H9 (cell line): Measurements from ENCODE around the gene RASGRF1. TPM values are rescaled to one million over a fixed set of nuclear protein-coding genes. Genes with fewer than 3 reads are reported as not detected.
A peak's percentile ranks its signal among the peaks of the same experiment; 100 is the strongest.

Experiments
- DNase-seq: peaks from one replicate; pipeline ENCODE4 v3.0.0-alpha.2; 2017
- H2AFZ ChIP-seq: one replicate; pipeline ENCODE4 v1.6.1; 2013; ENCODE audit warnings: mild to moderate bottlenecking, low read length, control low read depth, moderate library complexity
- H2AK5ac ChIP-seq: 2 replicates; pipeline ENCODE4 v1.6.1; 2013; ENCODE audit warnings: low read length, control low read depth, mixed read lengths; ENCODE audit not compliant: insufficient read length
- H2BK120ac ChIP-seq: one replicate; pipeline ENCODE4 v1.6.1; 2013; ENCODE audit warnings: low read depth, mild to moderate bottlenecking, low read length, control low read depth, inconsistent platforms; ENCODE audit not compliant: poor library complexity, severe bottlenecking
- H2BK12ac ChIP-seq: 2 replicates; pipeline ENCODE4 v1.6.1; 2013; ENCODE audit warnings: low read length, control low read depth, mixed read lengths, low read depth; ENCODE audit not compliant: insufficient read length
- H2BK15ac ChIP-seq: 2 replicates; pipeline ENCODE4 v1.6.1; 2013; ENCODE audit warnings: low read depth, low read length, control low read depth
- H2BK20ac ChIP-seq: one replicate; pipeline ENCODE4 v1.6.1; 2013; ENCODE audit warnings: low read depth, mild to moderate bottlenecking, low read length, control low read depth, inconsistent platforms; ENCODE audit not compliant: poor library complexity, severe bottlenecking
- H2BK5ac ChIP-seq: 2 replicates; pipeline ENCODE4 v1.6.1; 2013; ENCODE audit warnings: low read length, control low read depth, mixed read lengths; ENCODE audit not compliant: insufficient read length
- H3K14ac ChIP-seq: 2 replicates; pipeline ENCODE4 v1.6.1; 2013; ENCODE audit warnings: low read length, control low read depth; ENCODE audit not compliant: insufficient read depth
- H3K18ac ChIP-seq: 2 replicates; pipeline ENCODE4 v1.6.1; 2013; ENCODE audit warnings: low read depth, mild to moderate bottlenecking, mixed read lengths, low read length, control low read depth; ENCODE audit not compliant: insufficient read length
- H3K23ac ChIP-seq: 2 replicates; pipeline ENCODE4 v1.6.1; 2013; ENCODE audit warnings: low read length, control low read depth, mixed read lengths, low read depth; ENCODE audit not compliant: insufficient read length
- H3K23me2 ChIP-seq: 2 replicates; pipeline ENCODE4 v1.6.1; 2013; ENCODE audit warnings: low read depth, mild to moderate bottlenecking, mixed read lengths, low read length, control low read depth; ENCODE audit not compliant: insufficient read length, poor library complexity, severe bottlenecking
- H3K27ac ChIP-seq: 2 replicates; pipeline ENCODE4 v1.5.1; 2013; ENCODE audit warnings: low read length, control low read depth, mixed read lengths, low read depth; ENCODE audit not compliant: insufficient read length
- H3K27me3 ChIP-seq: 2 replicates; pipeline ENCODE4 v1.6.1; 2013; ENCODE audit warnings: low read length, control low read depth, inconsistent platforms; ENCODE audit not compliant: insufficient read depth
- H3K4ac ChIP-seq: 2 replicates; pipeline ENCODE4 v1.6.1; 2013; ENCODE audit warnings: low read depth, mild to moderate bottlenecking, control low read depth, inconsistent platforms, low read length, moderate library complexity
- H3K4me1 ChIP-seq: 2 replicates; pipeline ENCODE4 v1.6.1; 2013; ENCODE audit warnings: low read length, control low read depth, inconsistent platforms; ENCODE audit not compliant: insufficient read depth
- H3K4me2 ChIP-seq: 2 replicates; pipeline ENCODE4 v1.6.1; 2013; ENCODE audit warnings: low read length, control low read depth, mixed read lengths; ENCODE audit not compliant: insufficient read length, insufficient read depth
- H3K56ac ChIP-seq: 2 replicates; pipeline ENCODE4 v1.6.1; 2013; ENCODE audit warnings: low read depth, mild to moderate bottlenecking, mixed read lengths, low read length, control low read depth; ENCODE audit not compliant: insufficient read length
- H3K79me1 ChIP-seq: 2 replicates; pipeline ENCODE4 v1.6.1; 2013; ENCODE audit warnings: low read depth, mild to moderate bottlenecking, moderate library complexity, low read length, control low read depth, inconsistent platforms; ENCODE audit not compliant: insufficient read depth, poor library complexity, severe bottlenecking
- H3K79me2 ChIP-seq: 2 replicates; pipeline ENCODE4 v1.6.1; 2013; ENCODE audit warnings: low read length, control low read depth, inconsistent platforms; ENCODE audit not compliant: insufficient read depth
- H3K9ac ChIP-seq: 2 replicates; pipeline ENCODE4 v1.6.1; 2013; ENCODE audit warnings: low read length, control low read depth, mixed read lengths; ENCODE audit not compliant: insufficient read length; ENCODE audit errors: extremely low read depth
- H3K9me3 ChIP-seq: one replicate; pipeline ENCODE4 v1.6.1; 2013; ENCODE audit warnings: low read depth, low read length, inconsistent platforms; ENCODE audit not compliant: control insufficient read depth
- H3T11ph ChIP-seq: one replicate; pipeline ENCODE4 v1.6.1; 2013; ENCODE audit warnings: mild to moderate bottlenecking, low read length, control low read depth, inconsistent platforms
- H4K20me1 ChIP-seq: one replicate; pipeline ENCODE4 v1.6.1; 2013; ENCODE audit not compliant: control insufficient read depth, insufficient read length, insufficient read depth
- H4K5ac ChIP-seq: 2 replicates; pipeline ENCODE4 v1.6.1; 2013; ENCODE audit warnings: low read depth, mild to moderate bottlenecking, mixed read lengths, low read length, control low read depth; ENCODE audit not compliant: insufficient read length
- H4K8ac ChIP-seq: replicated peaks from 2 replicates; pipeline ENCODE4 v1.6.1; 2013; ENCODE audit warnings: low read length, control low read depth, mixed read lengths, low read depth; ENCODE audit not compliant: insufficient read length
- H4K91ac ChIP-seq: 2 replicates; pipeline ENCODE4 v1.6.1; 2013; ENCODE audit warnings: low read depth, mild to moderate bottlenecking, moderate library complexity, mixed read lengths, low read length, control low read depth; ENCODE audit not compliant: insufficient read length
- H3K27ac Mint-ChIP-seq, 3 experiments: 2 replicates in 2 of 3; 3 replicates in 1 of 3; pipeline ENCODE4 v1.8.0; 2020 to 2021; ENCODE audit warnings: mixed read lengths in 3 of 3, mild to moderate bottlenecking in 1 of 3, moderate library complexity in 1 of 3
- H3K27me3 Mint-ChIP-seq: 2 replicates; pipeline ENCODE4 v1.8.0; 2021; ENCODE audit warnings: low read depth, mild to moderate bottlenecking, moderate library complexity, mixed read lengths
- H3K36me3 Mint-ChIP-seq, 3 experiments: 2 replicates in 2 of 3; 3 replicates in 1 of 3; pipeline ENCODE4 v1.8.0; 2020 to 2021; ENCODE audit warnings: low read depth in 3 of 3, mixed read lengths in 3 of 3; ENCODE audit not compliant: insufficient read depth in 1 of 3
- H3K4me1 Mint-ChIP-seq, 2 experiments: 2 replicates each; pipeline ENCODE4 v1.8.0; 2020; ENCODE audit warnings: mixed read lengths in 2 of 2
- H3K4me3 Mint-ChIP-seq, 2 experiments: 2 replicates in 1 of 2; 3 replicates in 1 of 2; pipeline ENCODE4 v1.8.0; 2020 to 2021; ENCODE audit warnings: mild to moderate bottlenecking in 2 of 2, mixed read lengths in 2 of 2, moderate library complexity in 1 of 2
- H3K9me3 Mint-ChIP-seq, 2 experiments: 2 replicates in 1 of 2; 3 replicates in 1 of 2; pipeline ENCODE4 v1.8.0; 2020; ENCODE audit warnings: mild to moderate bottlenecking in 2 of 2, mixed read lengths in 2 of 2, moderate library complexity in 1 of 2
- CTCF ChIP-seq: fragments of 200-600 bp; sonication (generic); conservative IDR thresholded peaks from 3 replicates; pipeline ENCODE4 v1.8.0; 2021; ENCODE audit warnings: antibody characterized with exemption, mild to moderate bottlenecking
- WGBS: extraction: QIAGEN DNeasy Blood & Tissue Kit; methylation state at CpG from one replicate; pipeline ENCODE4 v1.1.7; 2013; ENCODE audit warnings: missing lambda C conversion rate, low lambda C conversion rate, mixed read lengths; ENCODE audit not compliant: insufficient read length; ENCODE audit errors: extremely low coverage; 5-methylcytosine and 5-hydroxymethylcytosine counted together
- total RNA-seq: library from RNA; stranded (reverse); gene quantifications from 2 replicates; pipeline ENCODE4 v1.2.1, GENCODE V29; 2021

The RASGRF1 gene
- total RNA-seq, 1 experiment from 2014 or later, result 0.48 TPM

DNA sequence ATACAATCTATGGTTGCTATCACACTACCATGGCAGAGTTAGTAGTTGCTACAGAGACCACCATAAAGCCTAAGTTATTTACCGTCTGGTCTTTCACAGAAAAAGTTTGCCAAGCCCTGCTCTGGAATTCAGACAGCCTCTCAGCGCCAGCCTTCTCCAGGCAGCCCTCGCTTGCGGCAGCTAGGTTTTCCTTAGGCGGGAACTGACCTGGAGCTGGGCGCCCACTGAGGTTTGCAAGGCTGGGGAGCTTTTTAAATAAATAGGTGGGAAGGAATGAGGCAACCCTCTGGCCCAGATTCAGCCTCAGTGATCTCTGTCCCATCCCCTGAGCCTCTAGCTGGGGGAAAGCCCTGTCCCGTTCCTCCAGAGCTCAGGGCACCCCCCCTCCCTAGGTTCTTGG, 146.9 kb downstream of the RASGRF1 start:
- Histone ChIP-seq H4K8ac (no peak overlapping the region), H3K18ac (no peak overlapping the region), H3K27me3 (no peaks in the 10 kb centered on the region; the same call in 1 of the 2 replicates), H4K5ac (no peak overlapping the region), H3K23ac (no peak overlapping the region), H2BK120ac (no peak overlapping the region), H3T11ph (no peak overlapping the region), H3K4me1 (peaks cover 4% of the 10 kb centered on the region; the same call in 1 of the 2 replicates), H3K23me2 (peaks cover 8% of the 10 kb centered on the region), H3K27ac (no peak overlapping the region), H3K79me2 (no peaks in the 10 kb centered on the region), H2BK15ac (no peak overlapping the region), H3K9ac (no peak overlapping the region), H2AK5ac (no peak overlapping the region), H2BK20ac (no peak overlapping the region), H4K20me1 (no peaks in the 10 kb centered on the region), H2BK12ac (no peak overlapping the region), H3K14ac (no peak overlapping the region), H3K79me1 (no peaks in the 10 kb centered on the region), H3K4ac (no peak overlapping the region), H2AFZ (no peak overlapping the region), H3K56ac (no peak overlapping the region), H4K91ac (no peak overlapping the region), H2BK5ac (no peak overlapping the region), H3K9me3 (no peaks in the 10 kb centered on the region), H3K4me2 (no peak overlapping the region)
- Mint-ChIP-seq H3K9me3 (no peaks in the 10 kb centered on the region), H3K4me3 (peak overlapping the region; percentile 22 to 60; a peak in 4 of 5 replicates), H3K4me1 (peaks cover 9 to 12% of the 10 kb centered on the region in 2 experiments), H3K36me3 (no peaks in the 10 kb centered on the region; a peak in 1 of 7 replicates), H3K27ac (no peak overlapping the region), H3K27me3 (peaks cover 47% of the 10 kb centered on the region)
- no peak for DNase-seq
- no CpG with 5 or more reads among the region's 7 CpGs for WGBS
- TF ChIP-seq CTCF, result no peak
